Esophagus squamous epithelium (tissue), 4 donors: ENCODE measurements around the gene HIRA.

Experiments used
- POLR2A ChIP-seq, 4 donors: fragments of 450-650 bp; IDR thresholded peaks; one replicate each; pipeline ENCODE4 v1.6.1; 2017; ENCODE audit warnings: antibody characterized with exemption in 4 of 4, mild to moderate bottlenecking in 4 of 4, moderate library complexity in 3 of 4
- TF ChIP-seq, protein P1 (sequence below), 6 experiments: fragments of 450-650 bp in 4 of 6; fragments of 200-600 bp in 2 of 6; sonication (generic) in 2 of 6; IDR thresholded peaks; one replicate each; pipeline ENCODE4 v1.5.1; 2016 to 2019; ENCODE audit warnings: antibody characterized with exemption in 6 of 6, mild to moderate bottlenecking in 4 of 6, moderate library complexity in 4 of 6

- TF ChIP-seq, protein P1, sequence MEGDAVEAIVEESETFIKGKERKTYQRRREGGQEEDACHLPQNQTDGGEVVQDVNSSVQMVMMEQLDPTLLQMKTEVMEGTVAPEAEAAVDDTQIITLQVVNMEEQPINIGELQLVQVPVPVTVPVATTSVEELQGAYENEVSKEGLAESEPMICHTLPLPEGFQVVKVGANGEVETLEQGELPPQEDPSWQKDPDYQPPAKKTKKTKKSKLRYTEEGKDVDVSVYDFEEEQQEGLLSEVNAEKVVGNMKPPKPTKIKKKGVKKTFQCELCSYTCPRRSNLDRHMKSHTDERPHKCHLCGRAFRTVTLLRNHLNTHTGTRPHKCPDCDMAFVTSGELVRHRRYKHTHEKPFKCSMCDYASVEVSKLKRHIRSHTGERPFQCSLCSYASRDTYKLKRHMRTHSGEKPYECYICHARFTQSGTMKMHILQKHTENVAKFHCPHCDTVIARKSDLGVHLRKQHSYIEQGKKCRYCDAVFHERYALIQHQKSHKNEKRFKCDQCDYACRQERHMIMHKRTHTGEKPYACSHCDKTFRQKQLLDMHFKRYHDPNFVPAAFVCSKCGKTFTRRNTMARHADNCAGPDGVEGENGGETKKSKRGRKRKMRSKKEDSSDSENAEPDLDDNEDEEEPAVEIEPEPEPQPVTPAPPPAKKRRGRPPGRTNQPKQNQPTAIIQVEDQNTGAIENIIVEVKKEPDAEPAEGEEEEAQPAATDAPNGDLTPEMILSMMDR (IDR thresholded peaks at IDR 0.05) = no peak
- no peak for TF ChIP-seq POLR2A (IDR thresholded peaks at IDR 0.05)
Measured at GRCh38 chr22:19397734-19398104, 33.8 kb downstream of the HIRA start.
